ENCODE measurements around the gene NTM.

The NTM gene

GRCh38 chr11:131455843-131456704 is 85.7 kb downstream of the NTM start:
- TF ChIP-seq ZFX (IDR thresholded peaks at IDR 0.05) = no peak
- H3K27ac ChIP-seq = no peak overlapping the region

- H3K27ac ChIP-seq = no peak overlapping the region
- TF ChIP-seq CTCF (conservative IDR thresholded peaks at IDR 0.05) = no peak
- TF ChIP-seq ZFX (IDR thresholded peaks at IDR 0.05) = no peak
Observed at GRCh38 chr11:131457163-131457562, 86.7 kb downstream of the NTM start.

- TF ChIP-seq ZFX (IDR thresholded peaks at IDR 0.05) (no peak), CTCF (conservative IDR thresholded peaks at IDR 0.05) (no peak)
- H3K27ac ChIP-seq = no peak overlapping the region
Observed at GRCh38 chr11:131458421-131458820, 88.0 kb downstream of the NTM start.

- TF ChIP-seq ZFX (IDR thresholded peaks at IDR 0.05) = no peak
- TF ChIP-seq CTCF (conservative IDR thresholded peaks at IDR 0.05) = no peak
- no peak overlapping the region for H3K27ac ChIP-seq
Observed at GRCh38 chr11:131460931-131461330, 90.5 kb downstream of the NTM start.

GRCh38 chr11:131462622-131463021 is 92.2 kb downstream of the NTM start:
- H3K27ac ChIP-seq = no peak overlapping the region
- no peak for TF ChIP-seq CTCF (conservative IDR thresholded peaks at IDR 0.05)
- no peak for TF ChIP-seq ZFX (IDR thresholded peaks at IDR 0.05)

- TF ChIP-seq ZFX (IDR thresholded peaks at IDR 0.05) (no peak), CTCF (conservative IDR thresholded peaks at IDR 0.05) (no peak)
- H3K27ac ChIP-seq = no peak overlapping the region
Observed at GRCh38 chr11:131463162-131463561, 92.7 kb downstream of the NTM start.

- no peak overlapping the region for H3K27ac ChIP-seq
- no peak for TF ChIP-seq ZFX (IDR thresholded peaks at IDR 0.05)
- no peak for TF ChIP-seq CTCF (conservative IDR thresholded peaks at IDR 0.05)
Observed at GRCh38 chr11:131463649-131464425, 93.4 kb downstream of the NTM start.

All from C4-2B (cell line).